HEK293T (cell line): ENCODE data around the gene DLD.

Experiments used
- ARNT ChIP-seq: fragments of 450-650 bp; IDR thresholded peaks from 2 replicates; pipeline ENCODE4 v1.6.1; 2017; ENCODE audit warnings: mild to moderate bottlenecking
- BHLHE40 ChIP-seq: fragments of 450-650 bp; IDR thresholded peaks from 2 replicates; pipeline ENCODE4 v1.6.1; 2016; ENCODE audit warnings: mild to moderate bottlenecking, moderate library complexity, borderline replicate concordance
- ELF4 ChIP-seq: fragments of 450-650 bp; IDR thresholded peaks from 2 replicates; pipeline ENCODE4 v1.6.1; 2017; ENCODE audit warnings: antibody characterized with exemption
- FOXA1 ChIP-seq: fragments of 450-650 bp; IDR thresholded peaks from 2 replicates; pipeline ENCODE4 v1.6.1; 2016; ENCODE audit warnings: mild to moderate bottlenecking
- FOXK2 ChIP-seq: fragments of 450-650 bp; IDR thresholded peaks from 2 replicates; pipeline ENCODE4 v1.6.1; 2016; ENCODE audit warnings: mild to moderate bottlenecking
- FOXM1 ChIP-seq: fragments of 450-650 bp; IDR thresholded peaks from 2 replicates; pipeline ENCODE4 v1.6.1; 2017; ENCODE audit warnings: mild to moderate bottlenecking, borderline replicate concordance
- L3MBTL2 ChIP-seq: fragments of 450-650 bp; conservative IDR thresholded peaks from 2 replicates; pipeline ENCODE4 v1.6.1; 2016; ENCODE audit warnings: mild to moderate bottlenecking
- LEF1 ChIP-seq: fragments of 450-650 bp; IDR thresholded peaks from 2 replicates; pipeline ENCODE4 v1.6.1; 2017; ENCODE audit warnings: mild to moderate bottlenecking, borderline replicate concordance
- NFRKB ChIP-seq: fragments of 450-650 bp; IDR thresholded peaks from 2 replicates; pipeline ENCODE4 v1.6.1; 2016; ENCODE audit warnings: mild to moderate bottlenecking, moderate library complexity
- SP1 ChIP-seq: fragments of 450-650 bp; IDR thresholded peaks from 2 replicates; pipeline ENCODE4 v1.6.1; 2017
- SUZ12 ChIP-seq: fragments of 450-650 bp; IDR thresholded peaks from 2 replicates; pipeline ENCODE4 v1.6.1; 2016; ENCODE audit warnings: mild to moderate bottlenecking
- TARDBP ChIP-seq: fragments of 450-650 bp; IDR thresholded peaks from 2 replicates; pipeline ENCODE4 v1.6.1; 2016
- ZNF384 ChIP-seq: fragments of 450-650 bp; IDR thresholded peaks from 2 replicates; pipeline ENCODE4 v1.6.1; 2016
- TF ChIP-seq, protein P1 (sequence below): fragments of 450-650 bp; IDR thresholded peaks from 2 replicates; pipeline ENCODE4 v1.6.1; 2016

DNA sequence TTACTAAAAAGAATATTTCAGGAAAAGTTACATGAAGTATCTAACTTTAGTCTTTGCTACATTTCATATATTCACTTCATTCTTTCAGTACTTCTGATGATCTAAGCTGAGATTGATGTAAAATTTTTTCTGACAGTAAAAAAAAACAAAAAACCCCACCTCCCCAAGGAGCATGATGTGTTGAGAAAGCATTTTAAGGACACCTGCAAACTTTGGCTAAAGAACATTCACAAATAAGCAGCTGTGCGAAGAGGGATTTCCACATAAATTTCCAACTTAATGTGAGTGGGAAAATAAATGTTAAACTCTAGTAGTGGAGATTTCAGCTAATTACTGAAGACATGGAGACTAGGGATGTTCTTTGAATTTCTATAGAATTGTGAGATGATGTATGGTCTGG is 35.5 kb downstream of the DLD start:
- TF ChIP-seq LEF1 (no peak), ELF4 (no peak), SUZ12 (no peak), ZNF384 (no peak), TARDBP (no peak), FOXK2 (no peak), FOXM1 (no peak), BHLHE40 (no peak), FOXA1 (no peak), L3MBTL2 (no peak), ARNT (no peak), SP1 (no peak), NFRKB (no peak)
- TF ChIP-seq, protein P1, sequence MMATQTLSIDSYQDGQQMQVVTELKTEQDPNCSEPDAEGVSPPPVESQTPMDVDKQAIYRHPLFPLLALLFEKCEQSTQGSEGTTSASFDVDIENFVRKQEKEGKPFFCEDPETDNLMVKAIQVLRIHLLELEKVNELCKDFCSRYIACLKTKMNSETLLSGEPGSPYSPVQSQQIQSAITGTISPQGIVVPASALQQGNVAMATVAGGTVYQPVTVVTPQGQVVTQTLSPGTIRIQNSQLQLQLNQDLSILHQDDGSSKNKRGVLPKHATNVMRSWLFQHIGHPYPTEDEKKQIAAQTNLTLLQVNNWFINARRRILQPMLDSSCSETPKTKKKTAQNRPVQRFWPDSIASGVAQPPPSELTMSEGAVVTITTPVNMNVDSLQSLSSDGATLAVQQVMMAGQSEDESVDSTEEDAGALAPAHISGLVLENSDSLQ = no peak
